GDM1 (cell line): ENCODE data around the gene DNASE1.
"Not testable (repeated sequence)": the region's sequence is repeated elsewhere in the genome, so short reads cannot be mapped to it uniquely, and the experiment has no call there.

Experiments
- DNase-seq: peaks from one replicate; lab custom pipeline; 2025; lab: John Stamatoyannopoulos, UW

DNASE1 gene

GRCh38 chr16:3641801-3642396 lies 12.6 kb upstream of the DNASE1 start:
- DNase-seq = no peak

GRCh38 chr16:3642397-3643094 lies 11.9 kb upstream of the DNASE1 start:
- DNase-seq = no peak

DNA sequence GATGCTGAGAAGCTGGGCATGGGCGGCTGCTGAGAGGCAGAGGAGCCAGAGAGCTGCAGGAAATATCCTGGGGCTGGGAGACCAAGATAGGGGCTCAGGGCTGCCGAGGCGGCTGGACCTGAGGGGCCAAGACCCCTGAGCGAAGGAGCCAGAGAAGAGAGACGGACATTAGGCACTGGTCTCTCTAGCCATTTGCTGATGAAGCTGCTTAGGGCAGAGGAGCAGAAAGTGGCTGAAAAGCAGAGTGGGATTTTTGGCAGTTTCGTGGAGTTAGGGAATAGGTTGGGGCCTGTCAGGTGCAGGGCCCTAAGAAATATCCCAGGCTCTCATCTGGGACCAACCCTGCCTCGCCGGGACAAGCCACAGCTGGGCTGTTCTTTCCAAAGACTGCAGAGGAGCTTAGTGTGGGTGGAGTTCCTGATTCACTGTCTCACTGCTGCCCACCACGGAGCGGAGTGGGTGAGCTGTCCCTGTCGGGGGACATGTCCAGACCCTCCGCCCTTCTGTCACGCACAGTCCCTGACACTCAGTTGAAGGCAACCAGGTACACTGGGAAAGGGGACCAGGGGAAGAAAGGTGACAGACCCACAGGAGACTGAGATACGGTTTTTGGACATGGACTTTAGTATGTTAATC lies 11.3 kb upstream of the DNASE1 start:
- DNase-seq = no peak

DNA sequence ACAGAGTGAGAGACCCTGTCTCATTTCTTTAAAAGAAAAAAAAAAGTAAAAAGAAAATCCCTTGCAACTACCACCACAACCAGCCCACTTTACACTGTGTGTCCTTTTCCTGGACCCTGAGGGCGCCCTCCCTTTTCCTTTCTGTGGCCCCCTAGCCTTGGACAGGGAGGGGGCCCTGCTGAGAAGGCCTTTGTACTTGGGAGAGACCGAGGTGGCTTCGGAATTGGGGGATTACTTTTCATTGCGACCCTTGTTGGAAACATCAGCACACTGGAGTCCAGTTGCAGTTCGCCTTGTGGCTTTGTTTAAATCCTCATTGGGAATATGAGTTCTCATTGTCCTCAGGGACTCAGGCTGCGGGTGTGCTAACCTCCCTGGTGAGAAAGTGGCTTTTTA lies 9.4 kb upstream of the DNASE1 start:
- DNase-seq = no peak

DNA sequence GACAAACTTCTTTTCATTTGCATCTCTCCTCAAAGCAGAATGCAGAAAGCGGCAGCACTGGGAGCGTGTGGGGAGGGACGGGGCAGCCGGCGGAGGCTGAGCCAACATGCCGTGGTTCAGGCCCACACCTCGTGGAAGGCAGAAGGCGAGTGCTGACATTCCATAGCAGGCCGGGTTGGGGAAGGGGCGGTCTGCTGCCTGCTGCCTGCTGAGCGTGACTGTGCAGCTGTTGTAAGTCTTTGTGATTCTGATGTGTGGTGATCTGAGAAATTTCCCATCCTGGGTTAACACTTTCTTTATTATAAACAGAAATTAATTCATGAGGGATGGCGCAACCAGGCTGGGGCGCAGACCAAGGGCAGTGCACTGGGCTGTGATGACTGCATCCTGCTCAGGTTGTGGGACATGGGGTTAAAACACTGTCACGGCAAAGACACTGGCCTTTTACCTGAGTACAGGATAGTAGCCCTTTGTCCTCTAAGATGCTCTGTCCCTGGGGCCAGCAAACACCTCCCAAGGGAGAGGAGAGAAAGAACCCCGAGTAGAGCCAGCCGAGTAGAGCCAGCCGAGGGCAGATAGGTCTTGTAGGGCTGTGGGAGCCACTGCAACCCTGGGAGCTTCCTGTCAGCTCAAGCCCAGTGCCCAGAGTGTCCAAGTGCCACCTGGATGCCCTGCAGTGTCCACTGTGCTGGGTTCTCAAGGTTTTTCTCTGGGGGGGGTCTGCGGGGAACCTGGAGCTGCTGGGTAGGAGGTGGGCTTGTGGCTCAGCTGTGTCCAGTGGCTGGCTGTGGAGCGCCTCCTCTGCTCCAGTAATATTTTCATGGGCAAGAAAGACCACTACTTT lies 8.8 kb upstream of the DNASE1 start:
- no peak for DNase-seq

DNA sequence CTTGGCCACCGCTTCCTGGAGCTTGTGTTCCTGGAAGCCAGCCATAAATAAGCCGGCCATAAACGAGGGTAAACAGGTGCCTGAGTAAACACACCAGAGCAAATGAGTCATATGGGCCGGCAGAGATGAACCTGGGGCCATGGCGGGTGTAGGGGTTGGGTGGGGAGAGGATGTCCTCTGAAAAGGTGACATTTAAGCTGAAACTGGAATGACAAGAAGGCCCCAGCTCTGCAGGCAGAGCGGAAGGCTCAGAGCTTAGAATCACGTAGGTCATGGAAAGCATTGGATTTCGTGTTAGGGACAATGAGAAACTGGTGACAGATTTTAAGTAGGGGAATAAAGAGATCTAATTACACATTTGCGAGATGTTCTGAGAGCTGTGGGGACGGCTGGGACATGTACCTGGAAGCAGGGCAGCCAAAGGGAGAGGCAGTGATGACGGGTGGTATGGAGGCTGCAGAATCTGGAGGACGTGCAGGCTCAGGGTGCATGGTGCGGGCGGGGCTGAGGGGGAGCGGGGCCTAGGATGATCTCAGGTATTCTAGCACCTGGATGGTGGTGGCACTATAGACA lies 8.1 kb upstream of the DNASE1 start:
- no peak for DNase-seq

GRCh38 chr16:3650631-3651265 lies 3.7 kb upstream of the DNASE1 start:
- no peak for DNase-seq

DNA sequence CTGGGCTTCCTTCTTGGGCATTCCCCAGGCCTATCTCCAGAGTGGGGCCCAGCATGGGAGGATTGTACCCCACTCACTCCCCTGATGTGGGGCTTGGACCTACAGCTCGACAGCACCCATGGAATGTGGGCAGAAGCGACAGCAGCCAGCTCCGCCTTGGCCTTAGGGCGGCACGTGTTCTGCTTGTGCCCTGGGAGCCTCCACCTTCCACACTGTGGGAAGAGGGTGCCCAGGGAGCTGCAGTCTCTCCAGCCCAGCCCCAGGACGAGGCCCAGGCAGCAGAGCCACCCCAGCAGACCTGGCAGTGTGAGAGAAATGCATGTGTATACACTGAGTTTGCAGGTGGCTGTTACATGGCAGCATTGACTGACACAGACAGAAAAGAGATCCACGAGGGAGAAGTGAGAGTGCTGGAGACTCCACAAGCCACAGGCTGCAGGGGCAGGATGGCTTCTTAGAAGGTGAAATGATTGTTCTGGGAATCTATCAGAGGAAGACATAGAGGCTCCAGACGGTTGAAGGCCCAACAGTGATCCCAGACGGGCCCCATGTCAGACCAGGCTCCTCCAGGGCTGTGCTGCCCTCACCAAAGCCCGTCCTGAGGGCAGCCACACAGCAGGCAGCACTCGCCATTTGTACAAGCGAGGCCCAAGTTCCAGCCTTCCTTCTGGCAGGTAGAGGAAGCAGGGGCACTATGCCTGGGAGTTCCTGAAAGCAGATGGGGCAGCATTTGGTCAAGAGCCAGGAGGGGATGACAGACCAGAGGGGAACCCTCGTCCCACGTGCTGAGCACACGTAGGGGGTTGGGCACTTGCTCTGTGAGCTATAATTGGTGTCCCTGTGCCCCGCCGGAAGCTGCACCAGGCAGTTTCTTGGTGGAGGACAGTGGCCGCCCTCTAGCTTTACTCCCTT lies 2.8 kb upstream of the DNASE1 start:
- no peak for DNase-seq

DNA sequence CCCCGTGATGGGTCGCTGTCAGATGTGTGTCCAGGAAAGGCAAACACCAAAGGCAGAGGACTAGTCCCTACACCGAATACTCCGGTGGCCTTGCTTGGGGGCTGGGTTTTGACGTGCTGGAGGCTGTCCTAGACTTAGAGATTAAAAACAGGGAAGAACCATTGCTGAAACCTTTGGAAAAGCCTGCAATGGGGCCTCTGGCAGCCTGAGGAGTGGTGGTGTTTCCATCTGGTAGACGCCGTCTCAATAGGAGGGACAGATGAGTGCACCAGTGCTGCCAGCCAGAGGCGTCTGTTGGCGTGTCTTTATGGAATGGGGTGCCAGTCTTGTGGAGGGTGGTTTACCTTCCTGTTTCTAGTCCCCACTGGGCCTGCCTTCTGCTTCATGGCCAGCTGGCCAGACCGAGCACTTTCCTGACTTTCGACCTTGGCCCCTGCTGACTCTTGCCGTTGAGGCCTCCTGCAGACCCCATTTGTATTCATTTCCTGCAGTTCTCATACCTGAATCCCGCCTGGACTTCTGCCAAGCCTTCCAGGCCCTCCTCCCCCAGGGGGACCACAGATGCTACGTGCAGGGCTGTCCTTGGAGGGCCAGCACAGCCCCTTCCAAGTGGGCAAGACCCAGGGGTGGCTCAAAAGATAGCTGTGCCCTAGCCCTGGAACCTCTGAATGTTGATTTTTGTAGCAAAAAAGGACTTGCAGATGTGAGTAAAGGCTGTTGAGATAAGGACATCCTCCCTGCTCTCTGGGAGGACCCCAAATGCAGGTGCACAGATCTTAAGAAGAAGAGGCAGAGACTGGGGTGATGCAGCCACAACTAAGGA lies 1.9 kb upstream of the DNASE1 start:
- no peak for DNase-seq

GRCh38 chr16:3655030-3655395 lies 522 bp downstream of the DNASE1 start:
- no peak for DNase-seq

- no peak for DNase-seq
Measured at GRCh38 chr16:3655396-3656159, 1.1 kb downstream of the DNASE1 start.

DNA sequence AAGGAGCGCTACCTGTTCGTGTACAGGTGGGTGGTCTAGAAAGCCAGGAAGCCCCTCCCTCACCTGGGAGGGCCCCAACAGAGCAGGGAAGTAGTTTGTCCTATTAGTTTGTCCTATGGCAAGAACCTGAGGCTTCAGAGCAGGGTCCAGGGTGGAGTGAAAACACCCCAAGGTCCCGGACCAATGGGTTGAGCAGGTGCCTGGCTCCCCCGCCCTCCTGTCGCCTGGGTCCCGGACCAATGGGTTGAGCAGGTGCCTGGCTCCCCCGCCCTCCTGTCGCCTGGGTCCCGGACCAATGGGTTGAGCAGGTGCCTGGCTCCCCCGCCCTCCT lies 1.6 kb downstream of the DNASE1 start:
- DNase-seq = not testable (repeated sequence)

GRCh38 chr16:3656491-3657468 lies 2.3 kb downstream of the DNASE1 start:
- no peak for DNase-seq

- no peak for DNase-seq
Measured at GRCh38 chr16:3659251-3659650, 4.8 kb downstream of the DNASE1 start.

DNA sequence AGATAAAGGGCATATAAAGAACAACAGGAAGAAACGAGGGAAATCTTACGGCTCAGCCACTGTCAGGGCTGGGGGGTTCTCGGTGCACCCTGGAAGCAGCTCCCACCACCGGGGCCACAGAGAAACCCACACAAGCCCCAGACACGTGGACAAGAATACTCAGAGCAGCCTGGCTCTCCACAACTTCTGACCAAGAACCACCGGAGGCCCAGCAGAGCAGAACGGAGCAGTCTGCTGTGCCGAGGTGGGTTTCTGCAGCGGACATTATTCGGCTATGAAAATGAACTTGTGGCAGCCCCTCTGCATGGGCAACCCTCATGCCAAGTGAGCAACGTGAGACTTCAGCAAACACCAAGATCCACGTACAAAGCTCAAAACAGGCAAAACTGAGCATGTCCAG lies 6.8 kb downstream of the DNASE1 start:
- DNase-seq = no peak

DNA sequence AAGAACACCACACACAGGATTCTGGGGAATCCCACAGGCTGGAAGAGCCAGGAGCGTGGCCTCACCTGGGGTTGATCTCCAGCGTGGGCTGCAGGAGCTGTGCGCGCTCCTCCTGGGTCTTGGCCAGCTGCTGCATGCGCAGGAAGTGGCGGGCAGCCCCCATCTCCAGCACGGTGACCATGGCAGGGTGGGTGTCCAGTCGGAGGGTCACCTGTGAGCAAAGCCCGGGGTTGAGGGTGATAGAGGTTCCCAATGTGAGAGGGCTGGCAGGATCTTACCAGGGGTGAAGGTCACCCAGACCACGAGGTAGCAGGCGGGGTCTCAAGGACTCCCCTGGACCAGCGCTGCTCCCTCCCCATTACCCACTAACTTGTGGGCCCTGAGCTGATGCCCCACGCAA lies 7.4 kb downstream of the DNASE1 start:
- no peak for DNase-seq

GRCh38 chr16:3662601-3663000 lies 8.1 kb downstream of the DNASE1 start:
- no peak for DNase-seq
